Testis (tissue), 3 donors: ENCODE results near the gene TNFRSF8. TPM values are rescaled to one million over a fixed set of nuclear protein-coding genes. Genes with fewer than 3 reads are reported as not detected.

ENCODE experiments used
- DNase-seq: peaks from one replicate; pipeline ENCODE4 v3.0.0-alpha.2; 2019
- H3K27ac ChIP-seq, 2 donors: fragments of 200-600 bp; sonication (generic); one replicate each; pipeline ENCODE4 v1.5.1; 2019
- H3K27me3 ChIP-seq: fragments of 200-600 bp; sonication (generic); one replicate; pipeline ENCODE4 v1.5.1; 2019
- H3K36me3 ChIP-seq: fragments of 200-600 bp; sonication (generic); one replicate; pipeline ENCODE4 v1.5.1; 2017; ENCODE audit warnings: low read depth; ENCODE audit errors: missing control alignments
- H3K4me1 ChIP-seq: fragments of 200-600 bp; sonication (generic); one replicate; pipeline ENCODE4 v1.5.1; 2019
- H3K4me3 ChIP-seq, 2 donors: fragments of 200-600 bp; sonication (generic); one replicate each; pipeline ENCODE4 v1.5.1; 2017 to 2019
- H3K9me3 ChIP-seq: fragments of 200-600 bp; sonication (generic); one replicate; pipeline ENCODE4 v1.5.1; 2017
- POLR2A ChIP-seq: fragments of 450-650 bp; IDR thresholded peaks from one replicate; pipeline ENCODE4 v1.6.1; 2017; ENCODE audit warnings: antibody characterized with exemption, mild to moderate bottlenecking, moderate library complexity
- WGBS, 2 donors: methylation state at CpG; one replicate each; pipeline ENCODE4 v1.1.5; 2018; 5-methylcytosine and 5-hydroxymethylcytosine counted together
- intact Hi-C: fragments of 100-400 bp; cut with DNase I; formaldehyde crosslinking; loops from one replicate; pipeline ENCODE4 v1.15.1; 2023; ENCODE audit warnings: low total_unique reads
- polyA plus RNA-seq: library from polyadenylated mRNA; stranded (reverse); fragments of 350-450 nt; fragmentation: Illumina TruSeq; extraction: RNeasy Lipid Tissue Mini Kit (QIAGEN cat#74804); gene quantifications from one replicate; pipeline ENCODE4 v1.2.3, GENCODE V29; 2014; ENCODE audit warnings: low read depth, low replicate concordance; ENCODE audit not compliant: insufficient read depth
- total RNA-seq, 2 donors: library from RNA; depleted of rRNA; stranded (reverse); fragments of >200 nt; gene quantifications; one replicate each; pipeline ENCODE4 v1.2.3, GENCODE V29; 2016
- TF ChIP-seq, protein P1 (sequence below), 3 experiments: fragments of 450-650 bp in 2 of 3; fragments of 200-600 bp in 1 of 3; sonication (generic) in 1 of 3; IDR thresholded peaks; one replicate each; pipeline ENCODE4 v1.5.1; 2016 to 2019; ENCODE audit warnings: antibody characterized with exemption in 3 of 3, mild to moderate bottlenecking in 2 of 3, moderate library complexity in 1 of 3

Gene TNFRSF8
- total and polyA plus RNA-seq, 3 donors from 2014 or later = 5.0 to 6.9 (median 5.4) TPM

DNA sequence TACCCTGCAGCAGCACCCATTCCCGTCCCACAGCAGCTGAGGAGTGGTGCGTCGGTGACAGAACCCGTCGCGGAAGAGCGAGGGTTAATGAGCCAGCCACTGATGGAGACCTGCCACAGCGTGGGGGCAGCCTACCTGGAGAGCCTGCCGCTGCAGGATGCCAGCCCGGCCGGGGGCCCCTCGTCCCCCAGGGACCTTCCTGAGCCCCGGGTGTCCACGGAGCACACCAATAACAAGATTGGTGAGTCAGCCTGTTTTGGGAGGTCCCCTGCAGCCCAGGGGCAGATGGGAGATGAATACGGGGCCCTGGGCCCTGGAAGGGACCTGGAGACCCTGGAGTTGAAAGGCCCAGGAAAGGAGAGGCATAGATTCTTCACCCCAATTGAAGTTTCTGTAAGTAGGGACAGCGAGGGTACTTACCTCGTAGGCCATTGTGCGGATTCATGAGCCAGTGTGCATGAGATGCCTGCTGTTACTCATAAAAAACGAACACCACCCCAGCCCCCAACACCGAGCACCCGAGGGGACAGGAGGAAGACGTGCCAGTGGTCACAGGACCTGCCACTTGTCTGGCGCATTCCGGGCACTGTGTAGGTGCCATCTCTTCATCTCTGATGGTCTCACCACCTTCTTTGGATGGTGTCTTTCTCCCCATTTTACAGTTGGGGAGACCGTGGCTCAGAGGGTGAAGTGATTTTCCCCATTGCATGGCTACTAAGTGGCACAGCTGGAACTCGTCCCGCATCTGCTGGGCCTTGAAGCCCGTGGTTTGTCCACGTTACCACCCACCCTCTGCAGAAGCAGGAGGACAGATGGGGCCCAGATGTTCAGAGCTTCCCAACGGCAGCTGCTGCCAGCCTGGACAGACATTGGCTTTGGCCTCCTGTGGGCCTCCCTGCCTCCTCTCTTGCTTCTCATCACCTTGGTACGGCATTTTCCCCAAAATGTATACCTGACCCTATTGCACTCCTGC, 75.4 kb downstream of the TNFRSF8 start:
- intact Hi-C loops = no loop called here
- H3K27ac ChIP-seq = no peak overlapping the region
- H3K27me3 ChIP-seq = no peaks in the 10 kb centered on the region
- no peak for DNase-seq
- 83 to 85% methylated on average over 19 to 31 of the region's 31 CpGs for WGBS, 2 donors
- no peaks in the 10 kb centered on the region for H3K36me3 ChIP-seq
- H3K4me3 ChIP-seq = no peak overlapping the region
- H3K4me1 ChIP-seq = peaks cover 4% of the 10 kb centered on the region
- no peaks in the 10 kb centered on the region for H3K9me3 ChIP-seq
- TF ChIP-seq, protein P1, sequence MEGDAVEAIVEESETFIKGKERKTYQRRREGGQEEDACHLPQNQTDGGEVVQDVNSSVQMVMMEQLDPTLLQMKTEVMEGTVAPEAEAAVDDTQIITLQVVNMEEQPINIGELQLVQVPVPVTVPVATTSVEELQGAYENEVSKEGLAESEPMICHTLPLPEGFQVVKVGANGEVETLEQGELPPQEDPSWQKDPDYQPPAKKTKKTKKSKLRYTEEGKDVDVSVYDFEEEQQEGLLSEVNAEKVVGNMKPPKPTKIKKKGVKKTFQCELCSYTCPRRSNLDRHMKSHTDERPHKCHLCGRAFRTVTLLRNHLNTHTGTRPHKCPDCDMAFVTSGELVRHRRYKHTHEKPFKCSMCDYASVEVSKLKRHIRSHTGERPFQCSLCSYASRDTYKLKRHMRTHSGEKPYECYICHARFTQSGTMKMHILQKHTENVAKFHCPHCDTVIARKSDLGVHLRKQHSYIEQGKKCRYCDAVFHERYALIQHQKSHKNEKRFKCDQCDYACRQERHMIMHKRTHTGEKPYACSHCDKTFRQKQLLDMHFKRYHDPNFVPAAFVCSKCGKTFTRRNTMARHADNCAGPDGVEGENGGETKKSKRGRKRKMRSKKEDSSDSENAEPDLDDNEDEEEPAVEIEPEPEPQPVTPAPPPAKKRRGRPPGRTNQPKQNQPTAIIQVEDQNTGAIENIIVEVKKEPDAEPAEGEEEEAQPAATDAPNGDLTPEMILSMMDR (IDR thresholded peaks at IDR 0.05) = no peak
- TF ChIP-seq POLR2A = no peak

DNA sequence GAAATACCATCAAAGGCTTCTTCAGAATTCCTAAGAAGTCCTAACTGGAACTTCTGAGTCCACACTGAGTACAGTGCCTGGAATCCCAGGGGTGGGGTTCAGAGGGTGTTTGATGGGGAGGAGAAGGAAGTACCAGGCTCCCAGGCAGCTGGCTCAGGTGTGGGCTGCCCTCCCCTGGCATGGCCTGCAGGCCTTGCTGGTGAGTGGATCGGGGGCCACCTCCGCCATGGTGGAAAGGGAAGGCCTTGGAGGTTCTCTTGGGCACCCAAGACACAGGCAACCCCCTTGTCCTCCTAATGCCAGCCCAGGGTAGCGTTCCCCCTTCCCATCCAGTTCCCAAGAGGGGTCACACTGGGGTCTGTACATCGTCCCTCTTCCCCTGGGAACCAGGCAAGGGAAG, 76.9 kb downstream of the TNFRSF8 start:
- 94 to 100% methylated on average over 2 to 4 of the region's 4 CpGs for WGBS, 2 donors
- DNase-seq = no peak
- intact Hi-C loops = no loop called here
- Histone ChIP-seq H3K4me1 (peaks cover 7% of the 10 kb centered on the region), H3K4me3 (no peak overlapping the region), H3K27ac (no peak overlapping the region), H3K36me3 (no peaks in the 10 kb centered on the region), H3K9me3 (no peaks in the 10 kb centered on the region), H3K27me3 (no peaks in the 10 kb centered on the region)
- TF ChIP-seq, protein P1 (IDR thresholded peaks at IDR 0.05) = no peak
- no peak for TF ChIP-seq POLR2A

DNA sequence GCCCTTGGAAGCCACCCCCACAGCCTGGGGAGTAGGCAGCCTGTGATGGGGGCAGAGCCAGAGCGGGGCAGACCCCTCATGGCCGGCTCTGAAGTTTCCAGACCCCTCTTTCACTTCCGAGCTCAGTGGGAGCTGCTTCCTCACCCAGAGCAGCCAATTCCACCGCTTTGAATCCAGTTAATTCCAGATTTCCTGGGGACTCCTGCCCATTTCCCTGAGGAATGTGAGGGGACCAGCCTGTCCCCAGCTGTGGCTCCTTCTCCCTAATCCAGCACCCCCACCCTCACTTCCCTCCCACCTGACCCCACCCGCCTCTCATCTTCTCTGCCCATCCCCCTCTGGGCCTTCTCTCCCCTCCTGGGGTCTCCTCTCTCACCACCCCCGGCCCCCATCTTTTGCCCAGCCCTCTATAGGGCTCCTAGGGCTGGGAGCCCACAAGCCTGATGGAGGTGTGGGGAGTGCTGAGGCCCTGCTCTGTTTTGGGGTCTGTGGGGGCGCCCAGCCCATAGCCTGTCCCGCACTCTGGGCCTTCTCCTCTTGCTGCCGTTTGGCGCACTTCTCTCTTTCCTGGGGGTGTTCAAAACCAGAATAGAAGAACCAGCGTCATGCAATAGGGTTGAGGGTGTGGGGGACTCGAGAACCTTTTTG, 77.5 kb downstream of the TNFRSF8 start:
- H3K27me3 ChIP-seq = no peaks in the 10 kb centered on the region
- intact Hi-C loops = no loop called here
- peaks cover 7% of the 10 kb centered on the region for H3K4me1 ChIP-seq
- H3K27ac ChIP-seq = no peak overlapping the region
- no peak for DNase-seq
- H3K4me3 ChIP-seq = no peak overlapping the region
- 84 to 90% methylated on average over 8 to 12 of the region's 12 CpGs for WGBS, 2 donors
- no peaks in the 10 kb centered on the region for H3K36me3 ChIP-seq
- TF ChIP-seq, protein P1 (IDR thresholded peaks at IDR 0.05) = no peak
- TF ChIP-seq POLR2A = no peak
- no peaks in the 10 kb centered on the region for H3K9me3 ChIP-seq

DNA sequence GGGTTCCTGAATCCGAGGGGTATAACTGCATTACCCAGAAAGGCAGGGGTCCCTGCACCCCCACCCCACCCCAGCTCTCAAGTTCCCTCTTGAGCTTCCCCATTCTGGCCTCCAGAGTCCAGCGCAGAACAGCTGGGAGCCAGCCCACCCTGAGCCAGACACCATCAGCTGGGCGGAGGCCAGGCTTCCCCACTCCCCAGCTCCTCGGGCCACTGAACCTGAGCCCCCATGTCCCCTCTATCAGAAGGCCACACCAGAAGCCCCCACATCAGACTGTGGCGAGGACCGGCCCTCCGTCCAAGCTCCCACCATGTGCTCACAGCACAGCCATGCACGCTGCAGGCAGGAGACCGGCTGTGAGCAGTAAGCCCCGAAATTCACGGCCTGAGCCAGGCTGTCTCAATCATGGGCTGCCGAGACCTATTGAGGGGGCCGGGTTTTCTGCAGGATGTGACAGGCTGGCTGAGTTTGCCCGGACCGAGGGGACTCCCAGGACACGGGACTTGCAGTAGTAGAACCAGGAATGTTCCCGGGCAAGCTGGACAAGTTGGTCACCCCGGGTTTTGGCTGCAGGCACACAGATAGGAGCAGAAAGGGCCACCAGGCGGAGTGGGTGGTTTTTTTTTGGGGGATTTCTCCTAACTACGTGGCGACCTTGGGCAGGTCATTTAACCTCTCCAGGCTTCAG, 78.2 kb downstream of the TNFRSF8 start:
- peaks cover 7% of the 10 kb centered on the region for H3K4me1 ChIP-seq
- H3K27me3 ChIP-seq = no peaks in the 10 kb centered on the region
- intact Hi-C loops = no loop called here
- H3K27ac ChIP-seq = no peak overlapping the region
- no peaks in the 10 kb centered on the region for H3K9me3 ChIP-seq
- no peak for DNase-seq
- WGBS, 2 donors = 89% methylated on average over 10 to 18 of the region's 21 CpGs
- no peak for TF ChIP-seq POLR2A
- TF ChIP-seq, protein P1 (IDR thresholded peaks at IDR 0.05) = no peak
- H3K4me3 ChIP-seq = no peak overlapping the region
- H3K36me3 ChIP-seq = no peaks in the 10 kb centered on the region
